ENCODE data around the gene KRTAP9-4.
"Not testable (repeated sequence)": the region's sequence is repeated elsewhere in the genome, so short reads cannot be mapped to it uniquely, and the experiment has no call there.

Gene KRTAP9-4

DNA sequence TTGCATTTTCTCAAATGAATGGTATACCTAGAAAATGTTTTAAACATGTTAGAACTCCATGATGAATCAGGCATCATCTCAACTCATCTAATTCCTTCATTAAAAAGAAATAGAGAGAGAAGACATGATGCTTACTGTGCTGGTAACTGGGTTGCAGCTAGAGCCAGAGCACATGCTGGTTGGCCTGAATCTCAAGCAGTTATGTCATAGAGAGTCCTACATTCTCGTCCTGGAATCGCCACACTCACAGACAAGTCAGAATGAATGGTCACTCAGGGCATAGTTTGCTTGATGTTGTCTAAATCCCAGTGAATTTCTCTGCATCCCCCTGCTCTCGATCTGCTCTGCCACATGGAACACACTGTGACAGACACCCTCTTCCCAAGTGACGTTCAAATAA, 12.4 kb upstream of the KRTAP9-4 start:
- H3K36me3 ChIP-seq (ENCODE audit: control insufficient read depth in 5 of 5, insufficient read depth in 5 of 5, low read length in 5 of 5); H3K9ac ChIP-seq (ENCODE audit: low read length in 5 of 5); H3K4me3 ChIP-seq (ENCODE audit: low read depth in 1 of 5, low read length in 5 of 5); H3K27me3 ChIP-seq (ENCODE audit: control insufficient read depth in 5 of 5, insufficient read depth in 4 of 5, low read length in 5 of 5); H3K27ac ChIP-seq (ENCODE audit: low read depth, low read length); H3K4me1 ChIP-seq (ENCODE audit: control insufficient read depth in 5 of 5, insufficient read depth in 5 of 5, low read length in 5 of 5); H3K9me3 ChIP-seq (ENCODE audit: control insufficient read depth in 5 of 5, low read length in 5 of 5): not testable (repeated sequence)

DNA sequence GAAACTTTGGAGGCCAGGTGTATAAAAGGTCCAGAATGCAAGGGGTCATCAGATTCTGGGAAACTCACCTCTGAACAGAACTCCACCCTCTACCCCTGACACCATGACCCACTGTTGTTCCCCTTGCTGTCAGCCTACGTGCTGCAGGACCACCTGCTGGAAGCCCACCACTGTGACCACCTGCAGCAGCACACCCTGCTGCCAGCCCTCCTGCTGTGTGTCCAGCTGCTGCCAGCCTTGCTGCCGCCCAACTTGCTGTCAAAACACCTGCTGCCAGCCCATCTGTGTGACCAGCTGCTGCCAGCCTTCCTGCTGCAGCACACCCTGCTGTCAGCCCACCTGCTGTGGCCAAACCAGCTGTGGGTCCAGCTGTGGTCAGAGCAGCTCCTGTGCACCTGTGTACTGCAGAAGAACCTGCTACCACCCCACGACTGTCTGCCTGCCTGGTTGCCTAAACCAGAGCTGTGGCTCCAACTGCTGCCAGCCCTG, 11.5 kb upstream of the KRTAP9-4 start, which contains the start of gene KRTAP9-8:
KRTAP9-8 (plus strand) TSS at position 51 of the 489 bp plus-strand sequence; CDS start at position 104, 53 bp downstream.
- not testable (repeated sequence) for H3K4me1 ChIP-seq (ENCODE audit: control insufficient read depth in 5 of 5, insufficient read depth in 5 of 5, low read length in 5 of 5); H3K27ac ChIP-seq (ENCODE audit: low read depth, low read length); H3K4me3 ChIP-seq (ENCODE audit: low read depth in 1 of 5, low read length in 5 of 5); H3K27me3 ChIP-seq (ENCODE audit: control insufficient read depth in 5 of 5, insufficient read depth in 4 of 5, low read length in 5 of 5); H3K36me3 ChIP-seq (ENCODE audit: control insufficient read depth in 5 of 5, insufficient read depth in 5 of 5, low read length in 5 of 5); H3K9me3 ChIP-seq (ENCODE audit: control insufficient read depth in 5 of 5, low read length in 5 of 5); H3K9ac ChIP-seq (ENCODE audit: low read length in 5 of 5)

DNA sequence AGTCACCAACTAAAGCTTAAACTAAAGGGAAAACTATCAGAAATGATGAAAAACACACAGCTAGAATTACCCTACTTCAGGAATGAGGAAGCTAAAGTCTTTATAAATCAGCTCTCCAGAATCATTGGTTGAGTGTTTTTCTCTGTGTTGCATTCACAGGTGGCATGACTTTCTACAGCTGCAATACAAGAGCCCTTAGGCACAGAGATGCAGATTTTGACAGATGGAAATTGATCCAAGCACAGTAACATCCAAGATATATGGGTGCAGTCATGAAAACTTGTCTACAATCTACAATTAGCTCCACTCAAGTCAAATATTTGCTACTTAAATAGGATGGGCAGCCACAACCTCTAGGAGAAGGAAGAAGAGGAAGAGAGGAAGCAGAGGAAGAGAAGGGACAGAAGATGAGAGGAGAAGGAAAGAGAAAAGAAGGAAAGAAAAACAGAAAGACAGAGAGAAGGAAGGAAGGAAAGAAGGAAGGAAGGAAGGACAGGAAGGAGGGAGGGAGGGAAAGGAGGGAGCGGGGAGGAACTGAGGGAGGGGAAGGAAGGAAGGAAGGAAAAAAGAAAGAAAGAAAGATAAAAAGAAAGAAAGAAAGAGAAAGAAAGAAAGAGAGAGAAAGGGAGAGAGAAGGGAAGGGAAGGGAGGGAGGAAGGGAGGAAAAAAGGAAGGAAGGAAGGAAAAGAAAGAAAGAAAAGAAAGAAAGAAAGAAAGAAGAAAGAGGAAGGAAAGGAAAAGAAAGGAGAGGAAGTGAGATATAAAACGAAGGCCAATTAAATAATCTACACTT, 2.3 kb upstream of the KRTAP9-4 start:
- not testable (repeated sequence) for H3K4me3 ChIP-seq (ENCODE audit: low read depth in 1 of 5, low read length in 5 of 5); H3K9ac ChIP-seq (ENCODE audit: low read length in 5 of 5); H3K27me3 ChIP-seq (ENCODE audit: control insufficient read depth in 5 of 5, insufficient read depth in 4 of 5, low read length in 5 of 5); H3K4me1 ChIP-seq (ENCODE audit: control insufficient read depth in 5 of 5, insufficient read depth in 5 of 5, low read length in 5 of 5); H3K36me3 ChIP-seq (ENCODE audit: control insufficient read depth in 5 of 5, insufficient read depth in 5 of 5, low read length in 5 of 5); H3K27ac ChIP-seq (ENCODE audit: low read depth, low read length); H3K9me3 ChIP-seq (ENCODE audit: control insufficient read depth in 5 of 5, low read length in 5 of 5)

DNA sequence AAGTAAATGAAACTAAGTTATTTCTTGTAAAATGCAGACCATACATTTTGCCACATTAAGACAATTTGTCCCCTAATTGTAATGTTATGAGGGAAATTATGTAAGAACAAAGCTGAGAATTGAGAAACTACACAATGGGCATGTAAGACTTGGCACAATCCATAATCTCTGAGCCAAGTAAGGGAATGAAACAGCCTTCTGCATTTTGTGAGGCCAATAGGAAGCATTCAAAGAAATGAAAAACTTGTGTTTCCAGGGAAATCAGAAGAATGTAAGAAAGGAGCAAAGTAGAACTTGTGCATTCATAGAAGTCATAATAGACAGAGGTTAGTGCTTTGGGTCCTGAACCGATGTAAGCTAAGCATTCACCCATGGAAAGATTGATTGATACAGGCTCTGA, 1.8 kb downstream of the KRTAP9-4 start:
- H3K27ac ChIP-seq (ENCODE audit: low read depth, low read length) = no peak overlapping the region
- no peaks in the 10 kb centered on the region for H3K4me1 ChIP-seq (ENCODE audit: control insufficient read depth in 5 of 5, insufficient read depth in 5 of 5, low read length in 5 of 5)
- H3K4me3 ChIP-seq (ENCODE audit: low read depth in 1 of 5, low read length in 5 of 5) = no peak overlapping the region
- H3K27me3 ChIP-seq (ENCODE audit: control insufficient read depth in 5 of 5, insufficient read depth in 4 of 5, low read length in 5 of 5) = peaks cover 0 to 11% (median 0%) of the 10 kb centered on the region in 5 donors
- no peaks in the 10 kb centered on the region for H3K9me3 ChIP-seq (ENCODE audit: control insufficient read depth in 5 of 5, low read length in 5 of 5)
- no peak overlapping the region for H3K9ac ChIP-seq (ENCODE audit: low read length in 5 of 5)
- H3K36me3 ChIP-seq (ENCODE audit: control insufficient read depth in 5 of 5, insufficient read depth in 5 of 5, low read length in 5 of 5) = no peaks in the 10 kb centered on the region

DNA sequence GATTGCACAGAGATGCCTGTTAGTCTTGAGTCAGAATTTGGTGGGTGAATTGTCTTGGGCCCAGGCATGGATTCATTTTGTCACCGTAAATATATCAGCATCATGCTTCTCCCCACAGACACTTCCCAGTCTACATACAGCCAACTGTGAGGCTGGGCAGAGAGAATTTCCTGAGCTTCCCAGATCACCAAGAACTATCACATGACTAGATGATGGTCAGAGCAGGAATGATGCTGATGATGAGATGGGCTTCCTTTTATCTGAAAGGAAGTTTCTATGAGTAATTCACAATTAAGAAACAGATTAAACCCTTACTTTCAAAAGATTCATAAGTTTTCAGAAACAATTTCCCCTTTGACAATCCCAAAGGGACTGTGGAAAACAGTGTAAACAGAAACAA, 5.4 kb downstream of the KRTAP9-4 start:
- H3K9me3 ChIP-seq (ENCODE audit: control insufficient read depth in 5 of 5, low read length in 5 of 5) = no peaks in the 10 kb centered on the region
- no peak overlapping the region for H3K9ac ChIP-seq (ENCODE audit: low read length in 5 of 5)
- H3K4me1 ChIP-seq (ENCODE audit: control insufficient read depth in 5 of 5, insufficient read depth in 5 of 5, low read length in 5 of 5) = no peaks in the 10 kb centered on the region
- H3K27ac ChIP-seq (ENCODE audit: low read depth, low read length) = no peak overlapping the region
- no peak overlapping the region for H3K4me3 ChIP-seq (ENCODE audit: low read depth in 1 of 5, low read length in 5 of 5)
- peaks cover 0 to 9% (median 0%) of the 10 kb centered on the region in 5 donors for H3K27me3 ChIP-seq (ENCODE audit: control insufficient read depth in 5 of 5, insufficient read depth in 4 of 5, low read length in 5 of 5)
- H3K36me3 ChIP-seq (ENCODE audit: control insufficient read depth in 5 of 5, insufficient read depth in 5 of 5, low read length in 5 of 5) = no peaks in the 10 kb centered on the region

DNA sequence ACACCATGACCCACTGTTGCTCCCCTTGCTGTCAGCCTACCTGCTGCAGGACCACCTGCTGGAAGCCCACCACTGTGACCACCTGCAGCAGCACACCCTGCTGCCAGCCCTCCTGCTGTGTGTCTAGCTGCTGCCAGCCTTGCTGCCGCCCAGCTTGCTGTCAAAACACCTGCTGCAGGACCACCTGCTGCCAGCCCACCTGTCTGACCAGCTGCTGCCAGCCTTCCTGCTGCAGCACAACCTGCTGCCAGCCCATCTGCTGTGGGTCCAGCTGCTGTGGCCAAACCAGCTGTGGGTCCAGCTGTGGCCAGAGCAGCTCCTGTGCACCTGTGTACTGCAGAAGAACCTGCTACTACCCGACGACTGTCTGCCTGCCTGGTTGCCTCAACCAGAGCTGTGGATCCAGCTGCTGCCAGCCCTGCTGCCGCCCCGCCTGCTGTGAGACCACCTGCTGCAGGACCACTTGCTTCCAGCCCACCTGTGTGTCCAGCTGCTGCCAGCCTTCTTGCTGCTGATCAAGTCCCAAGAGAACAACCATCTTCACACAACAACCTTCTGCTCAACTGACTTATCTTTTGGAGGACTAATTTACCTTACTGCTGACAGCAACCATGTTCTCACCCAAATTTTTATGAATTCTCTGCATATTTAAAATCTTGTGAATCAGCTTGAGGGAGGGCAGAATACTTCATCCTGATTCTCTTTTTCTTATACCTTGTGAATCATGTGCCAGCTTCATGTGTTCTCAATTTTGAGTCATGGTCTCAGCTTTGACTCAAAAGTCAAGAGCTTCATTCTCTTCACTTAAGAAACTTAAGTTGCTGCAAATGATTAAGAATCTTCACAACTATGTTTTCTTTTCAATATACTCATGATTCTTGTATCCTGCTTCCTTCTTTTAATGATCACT, 6.1 kb downstream of the KRTAP9-4 start, which contains the start of gene KRTAP9-9:
KRTAP9-9 (plus strand) TSS at position 4 of the 910 bp plus-strand sequence.
- H3K4me3 ChIP-seq (ENCODE audit: low read depth in 1 of 5, low read length in 5 of 5); H3K27ac ChIP-seq (ENCODE audit: low read depth, low read length); H3K27me3 ChIP-seq (ENCODE audit: control insufficient read depth in 5 of 5, insufficient read depth in 4 of 5, low read length in 5 of 5); H3K36me3 ChIP-seq (ENCODE audit: control insufficient read depth in 5 of 5, insufficient read depth in 5 of 5, low read length in 5 of 5); H3K9ac ChIP-seq (ENCODE audit: low read length in 5 of 5); H3K9me3 ChIP-seq (ENCODE audit: control insufficient read depth in 5 of 5, low read length in 5 of 5); H3K4me1 ChIP-seq (ENCODE audit: control insufficient read depth in 5 of 5, insufficient read depth in 5 of 5, low read length in 5 of 5): not testable (repeated sequence)

DNA sequence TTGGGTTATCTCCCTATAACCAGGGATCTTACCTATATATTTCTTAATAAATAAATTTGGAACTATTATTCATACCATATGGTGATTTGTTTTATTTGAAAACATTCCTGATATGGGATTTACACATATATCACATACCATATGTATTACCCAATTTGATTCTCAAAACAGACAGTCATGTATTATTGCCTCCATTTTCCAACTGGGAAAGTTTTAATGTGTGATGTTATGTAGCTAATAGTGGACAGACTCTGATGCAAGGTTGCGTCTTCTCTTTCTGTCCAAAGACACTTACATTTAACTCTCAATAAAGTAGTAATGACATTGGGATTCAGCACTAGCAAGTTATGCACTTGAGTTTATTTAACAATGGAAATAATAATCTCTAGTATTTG, 6.8 kb downstream of the KRTAP9-4 start:
- no peaks in the 10 kb centered on the region for H3K9me3 ChIP-seq (ENCODE audit: control insufficient read depth in 5 of 5, low read length in 5 of 5)
- no peak overlapping the region for H3K4me3 ChIP-seq (ENCODE audit: low read depth in 1 of 5, low read length in 5 of 5)
- no peak overlapping the region for H3K9ac ChIP-seq (ENCODE audit: low read length in 5 of 5)
- H3K27me3 ChIP-seq (ENCODE audit: control insufficient read depth in 5 of 5, insufficient read depth in 4 of 5, low read length in 5 of 5) = peaks cover 0 to 8% (median 0%) of the 10 kb centered on the region in 5 donors
- no peak overlapping the region for H3K27ac ChIP-seq (ENCODE audit: low read depth, low read length)
- H3K36me3 ChIP-seq (ENCODE audit: control insufficient read depth in 5 of 5, insufficient read depth in 5 of 5, low read length in 5 of 5) = no peaks in the 10 kb centered on the region
- no peaks in the 10 kb centered on the region for H3K4me1 ChIP-seq (ENCODE audit: control insufficient read depth in 5 of 5, insufficient read depth in 5 of 5, low read length in 5 of 5)

DNA sequence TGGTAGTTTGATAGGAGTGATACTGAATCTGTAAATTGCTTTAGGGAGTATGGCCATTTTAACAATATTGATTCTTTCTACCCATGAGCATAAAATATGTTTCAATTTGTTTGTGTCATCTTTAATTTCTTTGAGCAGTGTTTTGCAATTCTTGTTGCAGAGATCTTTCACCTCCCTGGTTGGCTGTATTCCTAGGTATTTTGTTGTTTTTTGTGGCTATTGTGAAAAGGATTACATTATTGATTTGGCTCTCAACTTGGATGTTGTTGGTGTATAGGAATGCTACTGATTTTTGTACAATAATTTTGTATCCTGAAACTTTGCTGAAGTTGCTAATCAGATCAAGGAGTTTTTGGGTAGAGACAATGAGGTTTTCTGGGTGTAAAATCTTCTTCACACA, 8.9 kb downstream of the KRTAP9-4 start:
- Histone ChIP-seq H3K27me3 (ENCODE audit: control insufficient read depth in 5 of 5, insufficient read depth in 4 of 5, low read length in 5 of 5) (peaks cover 0 to 4% (median 0%) of the 10 kb centered on the region in 5 donors), H3K9ac (ENCODE audit: low read length in 5 of 5) (no peak overlapping the region), H3K36me3 (ENCODE audit: control insufficient read depth in 5 of 5, insufficient read depth in 5 of 5, low read length in 5 of 5) (no peaks in the 10 kb centered on the region), H3K4me1 (ENCODE audit: control insufficient read depth in 5 of 5, insufficient read depth in 5 of 5, low read length in 5 of 5) (no peaks in the 10 kb centered on the region), H3K9me3 (ENCODE audit: control insufficient read depth in 5 of 5, low read length in 5 of 5) (no peaks in the 10 kb centered on the region), H3K4me3 (ENCODE audit: low read depth in 1 of 5, low read length in 5 of 5) (no peak overlapping the region), H3K27ac (ENCODE audit: low read depth, low read length) (no peak overlapping the region)

DNA sequence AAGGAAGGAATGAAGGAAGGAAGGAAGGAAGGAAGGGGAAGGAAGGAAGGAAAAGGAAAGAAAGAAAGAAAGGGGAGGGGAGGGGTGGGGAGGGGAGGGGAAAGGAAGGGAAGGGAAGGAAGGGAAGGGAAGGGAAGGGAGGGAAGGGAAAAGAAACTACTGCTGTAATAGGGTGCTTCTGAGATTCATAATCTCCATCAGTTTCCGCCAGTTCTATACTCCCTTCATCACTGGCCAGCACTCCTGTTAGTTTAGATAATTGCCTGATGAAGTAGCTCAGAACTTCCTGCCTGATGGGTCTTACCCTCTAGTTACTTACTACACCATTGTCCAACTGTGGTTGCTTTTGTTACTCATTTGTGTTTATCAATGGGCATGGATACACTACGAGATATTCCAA, 13.7 kb downstream of the KRTAP9-4 start:
- no peak overlapping the region for H3K4me3 ChIP-seq (ENCODE audit: low read depth in 1 of 5, low read length in 5 of 5)
- no peaks in the 10 kb centered on the region for H3K36me3 ChIP-seq (ENCODE audit: control insufficient read depth in 5 of 5, insufficient read depth in 5 of 5, low read length in 5 of 5)
- H3K27me3 ChIP-seq (ENCODE audit: control insufficient read depth in 5 of 5, insufficient read depth in 4 of 5, low read length in 5 of 5) = peaks cover 0 to 4% (median 3%) of the 10 kb centered on the region in 5 donors
- H3K9ac ChIP-seq (ENCODE audit: low read length in 5 of 5) = no peak overlapping the region
- H3K4me1 ChIP-seq (ENCODE audit: control insufficient read depth in 5 of 5, insufficient read depth in 5 of 5, low read length in 5 of 5) = no peaks in the 10 kb centered on the region
- H3K27ac ChIP-seq (ENCODE audit: low read depth, low read length) = no peak overlapping the region
- H3K9me3 ChIP-seq (ENCODE audit: control insufficient read depth in 5 of 5, low read length in 5 of 5) = no peaks in the 10 kb centered on the region

DNA sequence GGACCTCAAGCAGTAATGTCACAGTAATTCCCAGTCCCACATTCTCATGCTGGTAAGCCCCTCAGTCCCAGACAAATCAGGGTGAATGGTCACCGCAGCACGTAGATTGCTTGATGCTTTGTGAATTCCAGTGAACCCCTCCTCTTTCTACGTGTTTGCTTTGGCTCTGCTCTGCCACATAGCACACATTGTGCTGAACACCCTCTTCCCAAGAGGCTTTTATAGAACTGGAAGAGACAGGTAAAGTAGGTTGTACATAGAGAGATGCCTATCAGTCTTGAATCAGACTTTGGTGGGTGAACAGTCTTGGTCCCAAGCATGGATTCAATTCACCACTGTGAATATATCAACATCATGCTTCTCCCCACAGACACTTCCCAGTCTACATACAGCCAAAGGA, 15.1 kb downstream of the KRTAP9-4 start:
- Histone ChIP-seq H3K36me3 (ENCODE audit: control insufficient read depth in 5 of 5, insufficient read depth in 5 of 5, low read length in 5 of 5) (no peaks in the 10 kb centered on the region), H3K27ac (ENCODE audit: low read depth, low read length) (no peak overlapping the region), H3K4me3 (ENCODE audit: low read depth in 1 of 5, low read length in 5 of 5) (no peak overlapping the region), H3K27me3 (ENCODE audit: control insufficient read depth in 5 of 5, insufficient read depth in 4 of 5, low read length in 5 of 5) (peaks cover 0 to 4% (median 3%) of the 10 kb centered on the region in 5 donors), H3K9me3 (ENCODE audit: control insufficient read depth in 5 of 5, low read length in 5 of 5) (no peaks in the 10 kb centered on the region), H3K9ac (ENCODE audit: low read length in 5 of 5) (no peak overlapping the region), H3K4me1 (ENCODE audit: control insufficient read depth in 5 of 5, insufficient read depth in 5 of 5, low read length in 5 of 5) (no peaks in the 10 kb centered on the region)
